Retinal pigment epithelial cell (primary cell): Measurements from ENCODE around the gene ATP8B4.

ENCODE experiments used
- DNase-seq: peaks from one replicate; pipeline ENCODE4 v3.0.0-alpha.2; 2010; ENCODE audit warnings: low read depth
- H3K4me3 ChIP-seq: 2 replicates; pipeline ENCODE4 v1.5.1; 2011; ENCODE audit warnings: mild to moderate bottlenecking, low read length, control low read depth, moderate library complexity
- TF ChIP-seq, protein P1 (sequence below): conservative IDR thresholded peaks from 2 replicates; pipeline ENCODE4 v1.5.1; 2011; ENCODE audit warnings: low read depth, low read length, control low read depth, inconsistent platforms

Gene ATP8B4

GRCh38 chr15:50128266-50128665, 9.2 kb upstream of the ATP8B4 start:
- TF ChIP-seq, protein P1, sequence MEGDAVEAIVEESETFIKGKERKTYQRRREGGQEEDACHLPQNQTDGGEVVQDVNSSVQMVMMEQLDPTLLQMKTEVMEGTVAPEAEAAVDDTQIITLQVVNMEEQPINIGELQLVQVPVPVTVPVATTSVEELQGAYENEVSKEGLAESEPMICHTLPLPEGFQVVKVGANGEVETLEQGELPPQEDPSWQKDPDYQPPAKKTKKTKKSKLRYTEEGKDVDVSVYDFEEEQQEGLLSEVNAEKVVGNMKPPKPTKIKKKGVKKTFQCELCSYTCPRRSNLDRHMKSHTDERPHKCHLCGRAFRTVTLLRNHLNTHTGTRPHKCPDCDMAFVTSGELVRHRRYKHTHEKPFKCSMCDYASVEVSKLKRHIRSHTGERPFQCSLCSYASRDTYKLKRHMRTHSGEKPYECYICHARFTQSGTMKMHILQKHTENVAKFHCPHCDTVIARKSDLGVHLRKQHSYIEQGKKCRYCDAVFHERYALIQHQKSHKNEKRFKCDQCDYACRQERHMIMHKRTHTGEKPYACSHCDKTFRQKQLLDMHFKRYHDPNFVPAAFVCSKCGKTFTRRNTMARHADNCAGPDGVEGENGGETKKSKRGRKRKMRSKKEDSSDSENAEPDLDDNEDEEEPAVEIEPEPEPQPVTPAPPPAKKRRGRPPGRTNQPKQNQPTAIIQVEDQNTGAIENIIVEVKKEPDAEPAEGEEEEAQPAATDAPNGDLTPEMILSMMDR: no peak
- H3K4me3 ChIP-seq: no peak overlapping the region
- DNase-seq: no peak

GRCh38 chr15:50127255-50127777, 8.3 kb upstream of the ATP8B4 start:
- TF ChIP-seq, protein P1: no peak

GRCh38 chr15:50126072-50126471, 7.0 kb upstream of the ATP8B4 start:
- DNase-seq: no peak
- TF ChIP-seq, protein P1: no peak

More at GRCh38 chr15:50127255-50127777, 8.3 kb upstream of the ATP8B4 start:
- no peak overlapping the region for H3K4me3 ChIP-seq
- DNase-seq: no peak

DNA sequence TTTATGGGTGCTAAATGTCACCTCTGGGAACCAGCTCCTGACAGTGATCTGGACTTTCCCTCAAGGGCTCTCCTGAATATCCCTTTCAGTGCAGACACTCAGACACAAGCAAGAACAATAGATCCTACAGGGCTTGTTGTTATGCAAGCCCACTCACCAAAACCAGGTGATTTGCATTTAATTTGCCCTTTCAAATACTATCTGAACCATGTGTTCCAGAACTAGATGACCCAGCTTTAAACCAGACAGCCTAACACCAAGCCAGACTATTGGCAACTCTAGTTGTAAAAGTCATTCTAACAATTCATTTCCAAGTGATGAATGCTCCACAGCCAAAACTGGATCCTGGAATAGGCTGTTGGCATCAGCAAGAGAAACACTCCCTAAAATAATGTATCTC, 5.6 kb upstream of the ATP8B4 start:
- TF ChIP-seq, protein P1: no peak
- no peak overlapping the region for H3K4me3 ChIP-seq
- DNase-seq: no peak

More at GRCh38 chr15:50126072-50126471, 7.0 kb upstream of the ATP8B4 start:
- H3K4me3 ChIP-seq: no peak overlapping the region

DNA sequence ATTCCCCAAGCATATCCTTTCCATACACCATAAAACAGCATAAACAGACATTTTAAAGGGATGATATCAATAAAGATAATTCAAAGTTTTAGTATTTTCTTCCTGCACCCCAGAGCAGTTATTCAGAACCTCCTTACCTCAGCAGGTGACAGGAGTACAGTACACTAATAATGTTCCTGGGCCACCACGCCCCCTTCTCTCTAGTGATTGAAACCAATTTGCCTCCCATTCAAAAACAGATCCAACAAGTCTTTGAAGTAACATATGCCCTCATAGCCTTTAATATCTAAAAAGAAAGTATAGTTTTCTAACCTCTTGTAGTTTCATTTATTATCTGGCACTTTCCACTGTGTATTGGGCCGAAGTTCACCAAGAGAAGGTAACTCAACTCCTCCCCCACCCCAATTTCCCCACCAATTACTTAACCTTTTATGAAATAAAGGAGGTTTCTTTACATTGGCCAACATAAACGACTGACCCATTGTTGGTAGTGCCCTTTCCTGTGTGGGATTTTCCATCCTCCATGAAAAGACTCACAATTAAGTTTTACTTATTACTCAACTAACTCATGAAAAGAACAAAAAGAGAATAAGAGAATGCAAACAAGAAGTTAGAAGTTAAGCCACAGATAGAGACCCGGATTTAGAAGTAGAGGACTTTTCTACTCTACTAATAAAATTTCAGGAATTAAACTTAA, 5.0 kb upstream of the ATP8B4 start:
- DNase-seq: no peak
- TF ChIP-seq, protein P1: no peak
- H3K4me3 ChIP-seq: no peak overlapping the region

GRCh38 chr15:50120729-50121128, 1.7 kb upstream of the ATP8B4 start:
- DNase-seq: no peak
- no peak overlapping the region for H3K4me3 ChIP-seq
- TF ChIP-seq, protein P1: no peak

- no peak overlapping the region for H3K4me3 ChIP-seq
- TF ChIP-seq, protein P1: no peak
- DNase-seq: no peak
Measured at GRCh38 chr15:50117431-50118027, 1.5 kb downstream of the ATP8B4 start.
